Measurements from ENCODE around the gene CHST4.
A peak's percentile ranks its signal among the peaks of the same experiment; 100 is the strongest.
"Not testable (repeated sequence)": the region's sequence is repeated elsewhere in the genome, so short reads cannot be mapped to it uniquely, and the experiment has no call there.

CHST4 gene

DNA sequence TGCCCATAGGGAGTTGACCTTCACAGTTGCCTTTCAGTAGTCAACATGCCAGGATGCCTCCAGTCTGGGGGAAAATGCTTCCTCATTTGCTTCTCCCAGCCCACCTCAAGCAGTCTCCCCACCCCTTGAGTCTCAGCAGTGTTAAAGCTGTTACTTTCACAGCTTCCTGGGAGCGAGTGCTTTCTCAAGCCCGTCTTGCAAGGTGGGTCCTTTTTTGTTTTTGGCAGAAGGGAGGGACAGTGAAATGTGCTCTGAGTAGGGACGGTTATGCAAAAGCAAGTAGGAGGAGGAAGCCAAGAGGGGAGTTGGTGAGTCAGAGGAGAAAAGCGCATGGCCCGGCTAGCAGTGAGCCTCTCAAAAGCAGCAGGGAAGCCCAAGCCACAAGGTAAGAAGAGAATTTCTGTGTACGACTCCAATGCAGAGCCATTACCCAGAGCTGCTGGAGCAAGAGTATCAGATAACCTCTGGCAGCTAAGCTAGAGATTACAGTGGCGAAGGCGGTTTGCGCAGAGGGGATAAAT is at the start of gene CHST4:
Gene CHST4 (plus strand): TSS at position 316 of the 521 bp plus-strand sequence. CDS start 10,252 bp downstream, outside the sequence.
- DNase-seq, result peak; percentile 50

DNA sequence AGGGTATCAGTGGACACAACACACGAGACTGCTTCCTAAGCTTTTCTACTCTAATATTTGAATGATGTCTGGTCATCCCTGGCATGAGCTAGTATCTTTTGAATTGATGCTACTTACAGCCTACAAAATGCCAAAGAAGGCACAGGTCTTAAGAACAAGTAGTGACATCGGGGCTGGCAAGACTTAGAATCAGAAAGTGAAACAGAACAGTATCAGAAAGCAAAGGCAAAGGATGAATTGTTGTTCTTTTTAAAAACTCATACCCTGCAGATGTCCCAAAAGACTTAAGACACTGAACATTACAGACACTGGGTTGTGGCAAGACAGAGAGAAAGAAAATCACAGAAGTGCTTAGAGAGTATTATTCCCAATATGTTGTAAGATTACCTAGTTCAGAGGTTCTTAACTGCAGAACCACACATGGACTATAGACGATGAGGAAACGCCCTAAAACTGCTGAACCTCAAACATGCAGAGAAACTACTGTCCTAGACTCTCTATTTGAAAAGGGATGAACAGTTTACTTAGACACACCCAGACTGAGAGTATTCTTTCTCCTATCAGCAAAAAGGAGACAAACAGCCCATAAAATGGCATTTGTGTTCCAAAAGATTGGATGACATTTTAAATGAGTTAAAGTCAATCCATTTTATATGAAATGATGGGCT is 49.6 kb upstream of the CHST4 start:
- DNase-seq, result no peak

DNA sequence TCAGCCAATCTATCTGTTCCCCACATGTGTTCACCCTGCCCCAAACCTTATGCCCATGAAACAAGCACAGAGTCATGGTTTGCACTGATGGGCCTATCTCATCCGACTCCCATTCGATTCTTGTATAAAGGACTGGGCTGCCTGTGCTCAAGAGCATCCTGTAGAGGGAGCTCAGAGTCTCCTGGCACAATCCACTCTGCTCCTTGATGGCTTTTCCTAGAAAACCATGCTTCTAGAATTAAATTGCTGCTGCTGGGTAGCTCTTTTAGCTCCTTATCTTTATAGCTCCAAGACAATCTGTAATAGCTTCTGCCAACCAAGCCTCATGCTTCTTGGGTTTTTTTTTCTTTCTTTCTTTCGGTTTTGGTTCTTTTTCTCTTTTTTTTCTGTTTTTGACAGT is 46.8 kb upstream of the CHST4 start:
- DNase-seq, result peak; percentile 22

DNA sequence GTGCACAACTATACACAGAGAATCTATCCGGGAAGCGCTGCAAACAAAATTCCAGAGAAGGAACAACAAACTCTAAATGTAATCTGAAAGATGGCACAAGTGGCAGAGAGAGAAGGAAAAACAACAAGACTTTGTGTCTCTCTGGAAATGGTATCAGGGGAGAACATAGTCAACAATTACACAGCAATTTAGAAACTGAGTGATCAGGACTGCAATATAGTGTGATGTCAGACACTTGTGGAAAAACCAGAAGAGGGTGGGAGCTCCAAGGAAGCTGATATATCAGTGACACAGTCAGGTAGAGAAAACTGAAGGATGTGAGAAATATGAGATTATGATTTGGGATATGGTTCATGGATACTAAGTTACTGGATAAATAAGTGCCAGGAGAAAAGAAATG is 45.3 kb upstream of the CHST4 start:
- no peak for DNase-seq

DNA sequence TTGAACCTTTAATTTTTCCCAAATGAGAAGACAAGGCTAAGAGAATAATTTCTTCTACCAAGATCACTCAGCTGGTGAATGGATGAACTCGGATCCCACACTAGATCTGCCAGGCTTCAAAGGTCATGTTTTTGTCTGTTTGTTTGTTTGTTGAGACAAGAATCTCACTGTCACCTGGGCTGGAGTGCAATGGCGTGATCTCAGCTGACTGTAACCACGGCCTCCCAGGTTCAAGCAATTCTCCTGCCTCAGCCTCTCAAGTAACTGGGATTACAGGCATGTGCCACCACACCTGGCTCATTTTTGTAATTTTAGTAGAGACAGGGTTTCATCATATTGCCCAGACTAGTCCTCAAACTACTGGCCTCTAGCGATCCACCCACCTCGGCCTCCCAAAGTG is 43.7 kb upstream of the CHST4 start:
- DNase-seq, result no peak

DNA sequence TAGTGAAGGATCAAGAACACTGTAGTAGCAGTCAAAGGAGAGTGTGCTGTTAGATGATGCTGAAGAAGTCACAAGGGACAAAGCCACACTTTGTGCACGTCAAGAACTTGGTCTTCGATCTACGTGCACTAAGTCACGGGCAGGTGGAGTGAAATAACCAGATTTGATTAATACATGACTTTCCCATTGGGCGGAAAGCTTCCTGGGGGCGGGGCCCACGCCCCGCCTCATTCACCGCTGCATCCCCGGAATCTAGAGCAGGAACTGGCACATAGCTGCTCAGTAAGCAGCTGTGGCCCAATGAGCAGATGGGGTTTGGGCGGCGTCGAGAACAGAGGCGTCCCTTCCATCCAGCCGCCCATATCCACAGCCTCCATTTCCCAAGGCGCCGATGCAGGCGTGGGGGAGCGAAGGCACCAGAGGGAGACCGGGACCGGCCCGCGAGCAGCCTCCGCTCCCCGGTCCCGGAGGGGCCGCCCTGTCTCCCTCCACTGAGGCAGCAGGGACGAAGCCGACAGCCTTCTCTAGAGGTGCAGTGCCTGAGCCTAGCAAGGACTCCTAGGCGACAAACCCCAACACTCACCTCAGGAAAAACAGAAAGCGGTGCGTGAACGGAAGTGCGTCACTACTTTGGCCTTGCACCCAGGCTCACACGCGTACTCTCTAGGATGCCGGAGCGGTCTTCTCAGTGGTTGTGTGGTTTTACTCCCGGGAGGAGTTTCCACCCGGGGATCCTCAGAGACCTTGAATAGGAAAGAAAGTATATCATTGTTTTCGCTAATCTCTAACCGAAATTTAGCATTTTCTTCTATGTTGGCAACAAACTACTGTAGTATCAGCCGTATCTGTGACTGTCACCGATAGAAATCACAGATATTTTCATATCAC is 42.0 kb upstream of the CHST4 start:
- peak; percentile 82 for DNase-seq

DNA sequence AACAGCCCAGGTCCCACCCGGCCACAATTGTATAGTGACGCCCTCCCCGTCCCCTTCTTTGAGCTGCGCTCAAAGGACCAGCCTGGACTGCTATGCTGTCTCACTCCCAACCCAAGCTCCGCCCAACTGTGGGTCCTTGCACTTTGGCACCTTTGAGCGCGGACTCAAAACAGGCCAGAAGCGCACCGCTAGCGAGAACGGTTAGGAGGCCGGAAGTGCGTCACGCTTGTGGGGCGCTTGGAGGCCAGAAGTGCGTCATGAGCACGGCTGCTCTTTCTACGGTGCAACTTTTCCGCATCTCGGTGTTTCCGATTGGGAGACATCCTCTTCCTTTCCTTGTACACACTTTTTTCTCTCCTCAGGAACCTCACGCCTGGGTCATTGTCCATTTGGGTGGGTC is 37.1 kb upstream of the CHST4 start, which contains the start of gene ZNF19:
Gene ZNF19 (minus strand): TSS at position 203 of the 400 bp plus-strand sequence. CDS start 7,210 bp downstream, outside the sequence.
- no peak for DNase-seq

DNA sequence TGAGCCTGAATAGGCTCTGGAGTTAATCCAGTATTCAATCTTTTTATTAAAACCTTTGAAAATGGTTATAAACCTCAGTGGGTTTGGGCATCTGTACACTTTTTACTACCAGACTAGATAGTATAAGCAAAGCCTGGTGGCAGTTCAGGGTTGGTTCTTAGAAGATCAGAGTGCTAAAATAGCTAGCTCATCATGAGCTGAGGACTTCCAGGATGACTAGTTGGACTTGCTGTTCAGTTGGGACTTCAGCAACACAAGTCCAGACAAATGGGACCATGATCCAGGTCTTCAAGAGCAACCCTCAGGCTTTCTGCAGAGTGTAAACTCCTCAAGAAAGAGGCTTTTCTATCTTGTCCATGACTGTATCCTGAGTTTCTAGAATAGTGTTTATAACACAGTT is 35.9 kb upstream of the CHST4 start:
- no peak for DNase-seq

DNA sequence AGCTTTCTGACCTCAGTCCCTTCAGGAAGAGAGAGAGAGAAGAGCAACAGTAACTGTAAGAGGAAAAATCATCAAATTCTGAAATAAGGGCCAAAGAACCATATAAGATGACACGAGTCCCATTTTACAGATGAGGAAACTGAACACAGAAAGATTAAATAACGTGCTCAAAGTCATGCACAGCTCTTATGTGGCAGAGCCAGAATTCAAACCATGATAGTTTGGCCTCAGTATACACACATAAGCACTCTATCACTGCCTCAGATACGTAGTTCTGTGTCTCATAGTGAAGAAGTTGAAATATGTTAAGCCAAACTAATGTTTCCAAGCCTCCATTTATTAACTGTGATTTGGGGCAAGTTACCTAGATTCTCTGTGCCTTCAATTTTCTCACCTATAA is 35.2 kb upstream of the CHST4 start:
- DNase-seq, result no peak

DNA sequence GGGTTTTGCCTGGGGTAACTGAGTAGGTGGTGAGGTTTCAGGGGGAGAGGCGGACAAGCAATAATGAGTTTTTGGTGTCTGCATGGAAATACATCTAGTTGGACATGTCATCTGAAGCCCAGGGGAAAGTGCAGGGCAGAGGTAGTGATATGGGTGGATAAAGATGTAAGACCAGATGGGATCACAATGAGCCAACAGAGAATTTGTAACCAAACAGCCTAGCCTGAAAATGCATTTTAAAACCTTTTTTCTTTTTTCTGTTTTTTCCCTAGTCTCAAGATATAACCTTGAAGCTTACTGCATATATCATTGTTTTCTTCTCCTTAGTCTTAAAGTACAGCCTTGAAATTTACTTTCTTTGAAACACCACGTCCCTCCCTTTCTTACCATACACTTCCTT is 33.4 kb upstream of the CHST4 start:
- DNase-seq, result no peak

DNA sequence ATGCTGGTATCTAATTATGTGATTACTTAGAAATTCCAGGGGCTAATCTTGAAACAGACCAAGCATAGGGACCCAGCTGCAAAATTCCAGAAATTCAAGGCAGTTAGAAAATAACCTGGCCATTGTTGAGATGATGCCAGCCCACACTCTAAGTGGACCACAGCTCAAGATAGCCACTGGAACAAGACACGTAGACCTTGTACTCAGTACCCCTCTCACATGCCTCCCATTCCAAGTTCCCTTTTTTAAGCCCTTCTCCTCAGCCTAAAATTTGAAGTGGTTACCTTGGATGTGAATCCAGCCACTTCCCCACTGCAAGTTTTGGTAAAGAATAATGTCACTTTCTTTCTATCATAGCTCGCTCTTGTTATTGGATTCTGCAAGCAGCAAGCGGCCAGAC is 33.0 kb upstream of the CHST4 start:
- DNase-seq, result no peak

DNA sequence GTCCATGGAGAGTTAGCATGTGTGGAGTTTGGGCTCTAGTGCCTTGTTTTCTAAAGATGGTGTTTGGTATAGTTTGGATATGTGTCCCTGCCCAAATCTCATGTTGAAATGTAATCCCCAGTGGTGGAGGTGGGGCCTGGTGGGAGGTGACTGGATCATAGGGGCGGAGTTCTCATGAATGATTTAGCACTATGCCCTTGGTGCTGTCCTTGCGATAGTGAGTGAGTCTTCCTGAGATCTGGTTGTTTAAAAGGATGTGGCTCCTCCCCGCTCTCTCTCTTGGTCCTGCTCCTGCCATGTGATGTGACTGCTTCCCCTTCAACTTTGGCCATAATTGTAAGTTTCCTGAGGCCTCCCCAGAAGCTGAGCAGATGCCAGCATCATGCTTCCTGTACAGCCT is 28.2 kb upstream of the CHST4 start:
- DNase-seq, result no peak

DNA sequence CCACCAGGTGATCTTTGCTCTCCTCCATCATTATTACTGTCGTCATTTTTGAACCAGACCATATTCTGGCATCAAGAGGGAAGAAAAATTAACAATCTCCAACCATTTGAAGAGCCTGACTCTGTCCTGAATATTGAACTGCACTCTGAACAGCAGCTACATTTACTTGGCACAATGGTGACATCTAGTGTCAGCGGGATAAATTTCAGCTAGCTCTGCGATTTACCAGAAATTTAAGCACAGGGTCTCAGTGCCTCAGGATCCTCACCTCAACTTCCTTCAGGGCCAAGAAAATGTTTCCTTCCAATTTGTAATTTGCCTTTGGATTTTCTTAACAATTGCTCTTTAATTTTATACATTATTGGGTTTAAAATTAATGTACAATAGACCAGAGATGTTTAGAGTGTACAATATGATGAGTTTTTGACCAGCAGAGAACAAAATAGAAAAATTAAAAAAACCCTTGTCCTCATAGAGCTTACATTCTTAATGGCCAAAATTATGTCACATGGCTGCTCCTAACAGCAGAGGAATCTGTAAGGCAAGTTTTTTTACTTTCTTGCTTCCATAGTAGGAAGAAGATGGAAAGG is 26.4 kb upstream of the CHST4 start:
- DNase-seq, result peak; percentile 27

DNA sequence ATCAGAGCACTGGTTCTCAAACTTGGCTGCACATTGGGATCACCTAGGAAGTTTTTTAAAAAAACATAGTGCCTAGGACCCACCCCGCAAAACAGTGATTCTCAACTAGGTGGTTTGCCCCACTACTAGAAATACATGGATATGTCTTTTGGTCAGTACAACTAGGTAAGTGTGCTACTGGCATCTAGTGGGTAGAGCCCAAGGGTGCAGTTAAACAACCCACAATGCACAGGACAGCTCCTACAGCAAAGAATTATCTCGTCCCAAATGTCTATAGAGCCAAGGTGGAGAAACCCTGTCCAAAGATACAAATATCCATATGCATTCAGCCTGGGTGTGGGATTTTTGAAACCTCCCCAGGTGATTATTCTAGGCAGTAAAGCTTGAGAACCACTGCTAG is 25.3 kb upstream of the CHST4 start:
- no peak for DNase-seq

DNA sequence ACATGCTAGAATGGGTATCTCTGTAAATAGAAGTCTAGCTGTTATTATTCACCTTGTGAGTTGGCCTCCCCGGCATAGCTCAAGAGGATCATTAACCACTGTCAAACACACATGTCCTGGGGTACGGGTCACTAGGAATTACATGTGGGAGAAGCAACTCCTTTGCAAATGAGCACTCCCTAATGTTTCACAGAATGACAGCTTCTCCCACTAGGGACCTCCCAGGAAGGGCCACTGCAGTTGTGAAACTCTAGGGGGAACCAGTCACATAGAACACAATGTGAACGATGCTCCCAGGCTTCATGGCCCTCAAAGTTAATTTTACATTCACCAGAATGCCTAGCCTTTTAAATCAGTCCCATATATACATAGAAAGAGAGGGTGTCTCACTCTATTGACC is 24.7 kb upstream of the CHST4 start:
- no peak for DNase-seq

DNA sequence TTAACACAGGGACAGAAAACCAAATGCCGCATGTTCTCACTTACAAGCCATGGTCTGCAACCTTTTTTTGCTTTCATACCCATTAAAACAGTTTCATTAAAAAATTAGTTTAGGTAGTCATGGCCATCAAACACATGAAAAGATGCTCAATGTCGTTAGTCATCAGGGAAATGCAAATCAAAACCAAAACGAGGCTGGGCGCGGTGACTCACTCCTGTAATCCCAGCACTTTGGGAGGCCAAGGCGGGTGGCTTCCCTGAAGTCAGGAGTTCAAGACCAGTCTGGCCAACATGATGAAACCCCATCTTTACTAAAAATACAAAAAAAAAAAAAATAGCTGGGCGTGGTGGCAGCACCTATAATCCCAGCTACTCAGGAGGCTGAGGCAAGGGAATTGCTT is 22.2 kb upstream of the CHST4 start:
- not testable (repeated sequence) for DNase-seq

DNA sequence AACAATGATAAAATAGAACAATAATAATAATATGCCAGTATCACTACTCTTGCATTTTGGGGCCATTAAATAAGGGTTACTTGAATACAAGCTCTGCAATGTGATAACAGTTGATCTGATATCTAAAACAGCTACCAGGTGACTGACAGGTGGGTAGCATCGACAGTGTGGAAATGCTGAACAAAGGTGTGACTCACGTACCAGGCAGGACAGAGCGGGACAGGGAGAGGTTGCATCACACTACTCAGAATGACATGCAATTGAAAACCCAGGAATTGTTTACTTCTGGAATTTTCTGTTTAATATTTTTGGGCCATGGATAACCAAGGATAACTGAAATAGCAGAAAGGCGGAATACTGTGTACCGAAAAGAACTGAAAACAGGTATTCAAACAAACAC is 21.3 kb upstream of the CHST4 start:
- no peak for DNase-seq

DNA sequence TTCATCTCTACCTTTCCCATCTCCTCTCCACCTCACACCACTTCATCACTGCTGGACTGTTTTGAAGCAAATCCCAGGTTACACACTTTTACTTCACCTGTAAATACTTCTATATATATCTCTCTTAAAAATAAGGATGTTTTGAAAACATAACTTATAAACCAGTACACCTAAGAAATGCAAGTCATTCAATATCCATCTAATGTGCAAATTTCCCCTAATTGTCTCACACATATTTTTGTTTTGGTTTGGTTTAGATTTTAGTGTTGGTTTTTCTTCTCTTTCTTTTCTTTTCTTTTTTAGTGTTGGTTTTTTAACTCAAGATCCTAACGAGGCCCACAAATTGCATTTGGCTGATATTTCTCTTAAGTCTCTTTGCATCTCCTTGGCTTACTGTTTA is 19.2 kb upstream of the CHST4 start:
- no peak for DNase-seq

DNA sequence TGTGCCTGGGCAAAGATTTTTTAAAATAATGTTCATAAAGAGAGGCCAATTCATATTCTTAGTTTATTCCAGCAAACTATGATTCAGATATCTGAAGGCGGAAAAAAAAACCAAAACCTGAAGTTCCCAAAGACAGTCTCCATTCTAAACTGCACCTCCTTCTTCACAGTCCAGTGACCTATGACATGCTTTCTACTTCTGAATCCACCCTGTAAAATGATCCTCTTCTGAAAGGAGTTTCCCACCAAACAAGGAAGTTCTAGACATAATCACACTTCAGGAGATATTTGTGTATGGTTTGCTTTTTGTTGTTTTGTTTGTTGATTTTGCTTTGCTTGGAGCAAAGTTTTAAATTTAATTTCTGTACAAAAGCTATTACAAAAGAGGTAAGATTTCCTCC is 12.9 kb upstream of the CHST4 start:
- no peak for DNase-seq

DNA sequence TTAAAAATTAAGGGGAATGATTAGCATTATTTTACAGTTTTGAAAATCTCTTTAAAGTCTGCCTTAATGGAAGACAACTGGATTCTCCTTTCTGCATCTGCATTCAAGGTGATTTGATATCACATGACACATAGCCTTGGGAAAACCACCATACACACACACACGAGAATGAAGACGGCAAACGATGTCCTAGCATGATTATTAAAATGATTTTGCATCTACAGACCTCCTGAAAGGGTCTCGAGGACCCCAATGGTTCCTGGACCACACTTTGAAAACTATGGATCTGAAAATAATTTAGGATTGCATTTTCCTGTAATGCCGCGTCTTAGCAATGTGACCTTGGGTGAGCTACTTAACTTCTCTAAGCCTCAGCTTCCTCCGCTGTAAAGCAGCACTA is 11.8 kb upstream of the CHST4 start:
- no peak for DNase-seq

DNA sequence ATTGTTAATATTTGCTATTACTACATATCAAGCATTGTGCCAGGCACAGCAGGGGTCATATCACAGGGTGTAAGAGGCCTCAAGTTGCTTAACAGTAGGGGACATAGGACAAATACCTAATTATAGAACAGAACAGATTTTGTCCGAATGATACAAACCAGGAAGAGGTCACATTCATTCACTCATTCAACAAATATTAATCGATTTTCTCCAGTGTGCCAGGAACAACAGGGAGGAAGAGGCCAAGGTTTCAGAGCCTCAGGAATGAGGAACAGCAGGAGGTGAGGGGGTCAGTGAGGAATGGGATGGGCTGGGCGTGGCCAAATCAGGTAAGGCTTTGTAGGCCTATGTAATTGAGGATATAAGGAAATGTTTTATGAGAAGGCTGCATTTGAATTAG is 11.2 kb upstream of the CHST4 start:
- DNase-seq, result peak; percentile 89

DNA sequence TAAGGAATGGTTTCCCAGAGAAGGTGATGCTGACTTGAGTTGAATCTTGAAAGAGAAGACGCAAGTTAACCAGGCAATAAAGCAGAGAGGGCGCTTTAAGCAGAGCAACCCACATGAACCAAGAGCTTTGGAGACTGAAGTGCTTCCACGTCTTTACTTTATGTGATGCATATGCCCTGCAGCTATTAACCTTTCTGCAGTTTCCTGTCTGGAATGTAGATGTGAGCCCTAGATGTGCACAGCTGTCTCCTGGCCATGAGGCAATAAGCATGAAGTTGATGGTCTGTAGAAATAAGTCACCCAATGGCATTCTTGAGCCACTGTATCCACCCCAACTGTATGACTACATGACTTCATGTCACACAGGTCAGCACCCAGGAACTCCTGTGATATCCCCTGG is 5.7 kb upstream of the CHST4 start:
- peak; percentile 7 for DNase-seq

Measured in NCI-H146 (cell line).